Immature natural killer cell (primary cell): ENCODE data around the gene GP1BB. TPM values are rescaled to one million over a fixed set of nuclear protein-coding genes. Genes with fewer than 3 reads are reported as not detected.

Source experiments
- DNase-seq, 3 donors: peaks; one replicate each; pipeline ENCODE4 v3.0.0; 2022; ENCODE audit warnings: mixed read lengths in 1 of 3
- H3K27ac Mint-ChIP-seq, 6 donors: one replicate each; pipeline ENCODE4 v1.8.0; 2020; ENCODE audit warnings: mixed read lengths in 6 of 6, mild to moderate bottlenecking in 5 of 6, inconsistent platforms in 4 of 6, moderate library complexity in 3 of 6
- H3K27me3 Mint-ChIP-seq, 3 donors: one replicate each; pipeline ENCODE4 v1.8.0; 2020 to 2021; ENCODE audit warnings: low read depth in 3 of 3, mild to moderate bottlenecking in 3 of 3, mixed read lengths in 3 of 3, moderate library complexity in 3 of 3, inconsistent platforms in 1 of 3
- H3K36me3 Mint-ChIP-seq, 3 donors: one replicate each; pipeline ENCODE4 v1.8.0; 2020; ENCODE audit warnings: mixed read lengths in 3 of 3, inconsistent platforms in 2 of 3, mild to moderate bottlenecking in 2 of 3
- H3K4me1 Mint-ChIP-seq, 2 donors: one replicate each; pipeline ENCODE4 v1.8.0; 2020; ENCODE audit warnings: inconsistent platforms in 2 of 2, mild to moderate bottlenecking in 2 of 2, mixed read lengths in 2 of 2, moderate library complexity in 1 of 2
- H3K4me3 Mint-ChIP-seq, 5 donors: one replicate each; pipeline ENCODE4 v1.8.0; 2020; ENCODE audit warnings: mild to moderate bottlenecking in 5 of 5, mixed read lengths in 5 of 5, inconsistent platforms in 3 of 5, moderate library complexity in 3 of 5
- H3K9me3 Mint-ChIP-seq, 6 donors: one replicate each; pipeline ENCODE4 v1.8.0; 2020; ENCODE audit warnings: mild to moderate bottlenecking in 6 of 6, mixed read lengths in 6 of 6, inconsistent platforms in 4 of 6, moderate library complexity in 3 of 6
- polyA plus RNA-seq, 3 donors: library from polyadenylated mRNA; unstranded; fragments of 300-500 nt; fragmentation: Illumina TruSeq; gene quantifications; one replicate each; pipeline ENCODE4 v1.2.3, GENCODE V29; 2021

Gene GP1BB
- polyA plus RNA-seq, 3 donors from 2014 or later = 0.53 to 10.1 (median 0.95) TPM

GRCh38 chr22:19740586-19740985 lies 17.2 kb downstream of the GP1BB start:
- Mint-ChIP-seq H3K27ac (no peak overlapping the region), H3K36me3 (no peaks in the 10 kb centered on the region), H3K4me1 (no peaks in the 10 kb centered on the region), H3K4me3 (no peak overlapping the region), H3K27me3 (peaks cover 0 to 2% (median 1%) of the 10 kb centered on the region in 3 donors), H3K9me3 (no peaks in the 10 kb centered on the region)
- no peak for DNase-seq

GRCh38 chr22:19741053-19741452 lies 17.7 kb downstream of the GP1BB start:
- Mint-ChIP-seq H3K27ac (no peak overlapping the region), H3K4me3 (no peak overlapping the region)

GRCh38 chr22:19742160-19743066 lies 19.1 kb downstream of the GP1BB start:
- Mint-ChIP-seq H3K4me3 (no peak overlapping the region), H3K27ac (no peak overlapping the region), H3K27me3 (peaks cover 0 to 2% (median 0%) of the 10 kb centered on the region in 3 donors), H3K9me3 (no peaks in the 10 kb centered on the region), H3K36me3 (no peaks in the 10 kb centered on the region), H3K4me1 (no peaks in the 10 kb centered on the region)
- no peak for DNase-seq

More at GRCh38 chr22:19741053-19741452, 17.7 kb downstream of the GP1BB start:
- no peaks in the 10 kb centered on the region for H3K4me1 Mint-ChIP-seq
- H3K9me3 Mint-ChIP-seq = no peaks in the 10 kb centered on the region
- H3K27me3 Mint-ChIP-seq = peaks cover 0 to 2% (median 1%) of the 10 kb centered on the region in 3 donors
- H3K36me3 Mint-ChIP-seq = no peaks in the 10 kb centered on the region
- DNase-seq = no peak

GRCh38 chr22:19743081-19743480 lies 19.7 kb downstream of the GP1BB start:
- Mint-ChIP-seq H3K36me3 (no peaks in the 10 kb centered on the region), H3K27ac (no peak overlapping the region), H3K4me1 (no peaks in the 10 kb centered on the region)

GRCh38 chr22:19743651-19744050 lies 20.3 kb downstream of the GP1BB start:
- no peak for DNase-seq
- Mint-ChIP-seq H3K4me1 (no peaks in the 10 kb centered on the region), H3K27ac (no peak overlapping the region), H3K36me3 (no peaks in the 10 kb centered on the region), H3K27me3 (peaks cover 0 to 2% (median 0%) of the 10 kb centered on the region in 3 donors), H3K9me3 (no peaks in the 10 kb centered on the region), H3K4me3 (no peak overlapping the region)

More at GRCh38 chr22:19743081-19743480, 19.7 kb downstream of the GP1BB start:
- Mint-ChIP-seq H3K9me3 (no peaks in the 10 kb centered on the region), H3K27me3 (peaks cover 0 to 2% (median 0%) of the 10 kb centered on the region in 3 donors), H3K4me3 (no peak overlapping the region)
- DNase-seq = no peak

GRCh38 chr22:19744350-19745006 lies 21.1 kb downstream of the GP1BB start:
- no peak for DNase-seq
- no peak overlapping the region for H3K27ac Mint-ChIP-seq
- no peak overlapping the region for H3K4me3 Mint-ChIP-seq
- no peaks in the 10 kb centered on the region for H3K9me3 Mint-ChIP-seq
- peaks cover 0 to 2% (median 2%) of the 10 kb centered on the region in 3 donors for H3K27me3 Mint-ChIP-seq
- no peaks in the 10 kb centered on the region for H3K4me1 Mint-ChIP-seq
- H3K36me3 Mint-ChIP-seq = no peaks in the 10 kb centered on the region

GRCh38 chr22:19745155-19746101 lies 22.1 kb downstream of the GP1BB start:
- H3K4me3 Mint-ChIP-seq = no peak overlapping the region
- H3K9me3 Mint-ChIP-seq = no peaks in the 10 kb centered on the region
- no peak overlapping the region for H3K27ac Mint-ChIP-seq
- H3K27me3 Mint-ChIP-seq = peaks cover 0 to 2% (median 2%) of the 10 kb centered on the region in 3 donors
- H3K36me3 Mint-ChIP-seq = no peaks in the 10 kb centered on the region
- DNase-seq = no peak
- no peaks in the 10 kb centered on the region for H3K4me1 Mint-ChIP-seq

GRCh38 chr22:19746726-19747125 lies 23.4 kb downstream of the GP1BB start:
- Mint-ChIP-seq H3K27me3 (peaks cover 0 to 4% (median 2%) of the 10 kb centered on the region in 3 donors), H3K9me3 (no peaks in the 10 kb centered on the region), H3K4me3 (no peak overlapping the region)

GRCh38 chr22:19747551-19747950 lies 24.2 kb downstream of the GP1BB start:
- Mint-ChIP-seq H3K9me3 (no peaks in the 10 kb centered on the region), H3K4me1 (no peaks in the 10 kb centered on the region), H3K36me3 (no peaks in the 10 kb centered on the region), H3K27ac (no peak overlapping the region), H3K4me3 (no peak overlapping the region), H3K27me3 (peaks cover 0 to 4% (median 2%) of the 10 kb centered on the region in 3 donors)
- no peak for DNase-seq

More at GRCh38 chr22:19746726-19747125, 23.4 kb downstream of the GP1BB start:
- Mint-ChIP-seq H3K4me1 (no peaks in the 10 kb centered on the region), H3K36me3 (no peaks in the 10 kb centered on the region), H3K27ac (no peak overlapping the region)
- DNase-seq = no peak

- Mint-ChIP-seq H3K36me3 (no peaks in the 10 kb centered on the region), H3K27me3 (peaks cover 2 to 6% (median 4%) of the 10 kb centered on the region in 3 donors), H3K9me3 (no peaks in the 10 kb centered on the region), H3K4me3 (no peak overlapping the region), H3K27ac (no peak overlapping the region), H3K4me1 (no peaks in the 10 kb centered on the region)
- no peak for DNase-seq
These were observed 24.8 kb downstream of the GP1BB start for GRCh38 chr22:19748139-19748538.

- no peak overlapping the region for H3K4me3 Mint-ChIP-seq
These were observed 25.8 kb downstream of the GP1BB start for GRCh38 chr22:19748991-19749664.

GRCh38 chr22:19749876-19750275 lies 26.5 kb downstream of the GP1BB start:
- Mint-ChIP-seq H3K4me3 (no peak overlapping the region), H3K4me1 (no peaks in the 10 kb centered on the region), H3K36me3 (no peaks in the 10 kb centered on the region), H3K27ac (no peak overlapping the region), H3K27me3 (peaks cover 3 to 7% (median 4%) of the 10 kb centered on the region in 3 donors), H3K9me3 (no peaks in the 10 kb centered on the region)
- DNase-seq = no peak

More at GRCh38 chr22:19748991-19749664, 25.8 kb downstream of the GP1BB start:
- peaks cover 2 to 7% (median 4%) of the 10 kb centered on the region in 3 donors for H3K27me3 Mint-ChIP-seq
- DNase-seq = no peak
- no peaks in the 10 kb centered on the region for H3K4me1 Mint-ChIP-seq
- H3K9me3 Mint-ChIP-seq = no peaks in the 10 kb centered on the region
- no peaks in the 10 kb centered on the region for H3K36me3 Mint-ChIP-seq
- H3K27ac Mint-ChIP-seq = no peak overlapping the region
